IMR-90 (cell line): ENCODE results near the gene PAK6. TPM values are rescaled to one million over a fixed set of nuclear protein-coding genes. Genes with fewer than 3 reads are reported as not detected.

Source experiments
- ATAC-seq: fragments of 200-7000 bp; cut with Tn5 transposase; 2 replicates; pipeline ENCODE4 v1.9.1; 2020; ENCODE audit warnings: low read depth, mild to moderate bottlenecking, moderate library complexity
- BruUV-seq: library from RNA; stranded (reverse); fragments of 400-500 nt; replicated peaks from 2 replicates; lab custom pipeline; 2021; lab: Mats Ljungman, UMichigan
- CTCF ChIA-PET: fragments of 300-600 bp; formaldehyde crosslinking; extraction: SDS; loops from one replicate; lab custom pipeline; 2021; ENCODE audit warnings: antibody characterized with exemption; lab: Yijun Ruan, JAX
- POLR2A ChIA-PET: fragments of 300-600 bp; sonication (Branson Sonifier 250); formaldehyde crosslinking; loops from one replicate; lab custom pipeline; 2022; ENCODE audit warnings: antibody characterized with exemption; ENCODE audit not compliant: unreplicated experiment; lab: Charles Lee
- DNase-seq: peaks from one replicate; pipeline ENCODE4 v3.0.0; 2013
- H2AFZ ChIP-seq: replicated peaks from 2 replicates; pipeline ENCODE3; 2013; ENCODE audit warnings: low read length, mild to moderate bottlenecking; ENCODE audit not compliant: poor library complexity
- H2AK5ac ChIP-seq: 2 replicates; pipeline ENCODE4 v1.6.1; 2013; ENCODE audit warnings: low read depth, low read length, inconsistent platforms
- H2AK9ac ChIP-seq: replicated peaks from 2 replicates; pipeline ENCODE3; 2013; ENCODE audit warnings: mild to moderate bottlenecking, low read depth, low read length, moderate library complexity; ENCODE audit not compliant: poor library complexity
- H2BK120ac ChIP-seq: 2 replicates; pipeline ENCODE4 v1.6.1; 2013; ENCODE audit warnings: low read depth, low read length, inconsistent platforms
- H2BK15ac ChIP-seq: 3 replicates; pipeline ENCODE4 v1.6.1; 2013; ENCODE audit warnings: low read depth, low read length, inconsistent platforms
- H2BK20ac ChIP-seq: 2 replicates; pipeline ENCODE4 v1.6.1; 2013; ENCODE audit warnings: low read depth, mild to moderate bottlenecking, inconsistent platforms, low read length, moderate library complexity
- H2BK5ac ChIP-seq: 2 replicates; pipeline ENCODE4 v1.6.1; 2013; ENCODE audit warnings: mild to moderate bottlenecking, low read depth, low read length, inconsistent platforms; ENCODE audit not compliant: poor library complexity, severe bottlenecking
- H3K14ac ChIP-seq: replicated peaks from 2 replicates; pipeline ENCODE4 v1.6.1; 2013; ENCODE audit warnings: low read depth, low read length, inconsistent platforms
- H3K18ac ChIP-seq: 2 replicates; pipeline ENCODE4 v1.6.1; 2013; ENCODE audit warnings: low read depth, low read length, control low read depth
- H3K23ac ChIP-seq: 2 replicates; pipeline ENCODE4 v1.6.1; 2013; ENCODE audit warnings: low read depth, low read length, inconsistent platforms
- H3K27ac ChIP-seq: 2 replicates; pipeline ENCODE4 v1.5.1; 2013; ENCODE audit warnings: mild to moderate bottlenecking, control low read depth, low read length; ENCODE audit not compliant: insufficient read depth
- H3K27me3 ChIP-seq: 2 replicates; pipeline ENCODE4 v1.6.1; 2013; ENCODE audit warnings: low read length; ENCODE audit not compliant: control insufficient read depth, insufficient read depth
- H3K36me3 ChIP-seq: 2 replicates; pipeline ENCODE4 v1.6.1; 2013; ENCODE audit warnings: low read length, mixed read lengths; ENCODE audit not compliant: control insufficient read depth, insufficient read depth
- H3K4ac ChIP-seq: 2 replicates; pipeline ENCODE4 v1.6.1; 2013; ENCODE audit warnings: low read depth, low read length, inconsistent platforms
- H3K4me1 ChIP-seq: 2 replicates; pipeline ENCODE4 v1.6.1; 2013; ENCODE audit warnings: low read length, mixed read lengths; ENCODE audit not compliant: control insufficient read depth, insufficient read depth
- H3K4me2 ChIP-seq: 2 replicates; pipeline ENCODE4 v1.6.1; 2013; ENCODE audit warnings: low read depth, mild to moderate bottlenecking, control low read depth, low read length, moderate library complexity
- H3K4me3 ChIP-seq: 2 replicates; pipeline ENCODE4 v1.5.1; 2013; ENCODE audit warnings: low read depth, mild to moderate bottlenecking, control low read depth, low read length, moderate library complexity; ENCODE audit not compliant: insufficient read depth
- H3K56ac ChIP-seq: 2 replicates; pipeline ENCODE4 v1.6.1; 2013; ENCODE audit warnings: low read length, inconsistent platforms; ENCODE audit not compliant: insufficient read depth; ENCODE audit errors: extremely low read depth
- H3K79me1 ChIP-seq, 2 experiments: 2 replicates each; pipeline ENCODE4 v1.6.1; 2013; ENCODE audit warnings: low read length in 2 of 2, inconsistent platforms in 1 of 2, low read depth in 1 of 2
- H3K9ac ChIP-seq: 2 replicates; pipeline ENCODE4 v1.6.1; 2013; ENCODE audit warnings: low read depth, low read length, control low read depth
- H3K9me1 ChIP-seq: 2 replicates; pipeline ENCODE4 v1.6.1; 2013; ENCODE audit warnings: low read length, inconsistent platforms; ENCODE audit not compliant: insufficient read depth
- H3K9me3 ChIP-seq: 2 replicates; pipeline ENCODE4 v1.6.1; 2013; ENCODE audit warnings: low read length; ENCODE audit not compliant: control insufficient read depth, insufficient read depth
- H4K20me1 ChIP-seq: 2 replicates; pipeline ENCODE4 v1.6.1; 2013; ENCODE audit warnings: low read length, inconsistent platforms; ENCODE audit not compliant: insufficient read depth
- H4K5ac ChIP-seq: 2 replicates; pipeline ENCODE4 v1.6.1; 2013; ENCODE audit warnings: mild to moderate bottlenecking, low read depth, low read length, control low read depth
- H4K8ac ChIP-seq, 2 experiments: 2 replicates each; pipeline ENCODE4 v1.6.1; 2013; ENCODE audit warnings: low read depth in 2 of 2, low read length in 2 of 2, control low read depth in 1 of 2, inconsistent platforms in 1 of 2
- H4K91ac ChIP-seq: 2 replicates; pipeline ENCODE4 v1.6.1; 2013; ENCODE audit warnings: low read depth, low read length, inconsistent platforms; ENCODE audit not compliant: insufficient read depth
- CEBPB ChIP-seq: IDR thresholded peaks from 2 replicates; pipeline ENCODE4 v1.6.1; 2012; ENCODE audit warnings: low read depth, low read length, improper control_type of control experiment
- CHD1 ChIP-seq: IDR thresholded peaks from 2 replicates; pipeline ENCODE4 v1.6.1; 2012; ENCODE audit warnings: low read depth, low read length, improper control_type of control experiment
- MAFK ChIP-seq: IDR thresholded peaks from 2 replicates; pipeline ENCODE4 v1.6.1; 2012; ENCODE audit warnings: low read depth, low read length, improper control_type of control experiment
- MXI1 ChIP-seq: IDR thresholded peaks from 2 replicates; pipeline ENCODE4 v1.6.1; 2012; ENCODE audit warnings: low read depth, mild to moderate bottlenecking, low read length, moderate library complexity, borderline replicate concordance
- NFE2L2 ChIP-seq: fragments of 150-350 bp; IDR thresholded peaks from 2 replicates; pipeline ENCODE4 v1.6.1; 2016; ENCODE audit warnings: low read depth, mild to moderate bottlenecking, low read length
- POLR2A ChIP-seq: IDR thresholded peaks from 2 replicates; pipeline ENCODE4 v1.6.1; 2012; ENCODE audit warnings: mild to moderate bottlenecking, low read depth, low read length
- RAD21 ChIP-seq: IDR thresholded peaks from 2 replicates; pipeline ENCODE4 v1.6.1; 2012; ENCODE audit warnings: low read length, improper control_type of control experiment
- RCOR1 ChIP-seq: IDR thresholded peaks from 2 replicates; pipeline ENCODE4 v1.6.1; 2012; ENCODE audit warnings: mild to moderate bottlenecking, low read length, improper control_type of control experiment; ENCODE audit not compliant: insufficient replicate concordance
- RFX5 ChIP-seq: IDR thresholded peaks from 2 replicates; pipeline ENCODE4 v1.8.0; 2012; ENCODE audit warnings: low read depth, mild to moderate bottlenecking, low read length, moderate library complexity
- SMC3 ChIP-seq: fragments of 150-350 bp; IDR thresholded peaks from 2 replicates; pipeline ENCODE4 v1.6.1; 2016; ENCODE audit warnings: low read depth, mild to moderate bottlenecking, antibody characterized with exemption, low read length, moderate library complexity
- dilution Hi-C: fragments of 300-500 bp; cut with HindIII; formaldehyde crosslinking; loops from one replicate; pipeline ENCODE4 v1.14.3; 2018; ENCODE audit warnings: low sequenced_read_pairs; ENCODE audit not compliant: unreplicated experiment
- in situ Hi-C: fragments of 300-500 bp; cut with MboI; formaldehyde crosslinking; loops from 3 replicates; pipeline ENCODE4 v1.14.3; 2019; ENCODE audit warnings: low sequenced_read_pairs, inconsistent platforms, mixed read lengths
- intact Hi-C: fragments of 100-400 bp; cut with micrococcal nuclease; formaldehyde crosslinking; loops from 2 replicates; pipeline ENCODE4 v1.10.0; 2022
- polyA plus RNA-seq, 3 experiments: library from polyadenylated mRNA; depleted of rRNA; stranded (reverse); fragments of >200 nt; gene quantifications; 2 replicates each; pipeline ENCODE4 v1.2.3, GENCODE V29; 2012; ENCODE audit warnings: low replicate concordance in 1 of 3
- total RNA-seq: library from RNA; depleted of rRNA; stranded (reverse); fragments of >200 nt; gene quantifications from 2 replicates; pipeline ENCODE4 v1.2.3, GENCODE V29; 2012
- TF ChIP-seq, protein P1 (sequence below): fragments of 150-350 bp; IDR thresholded peaks from 2 replicates; pipeline ENCODE4 v1.6.1; 2017; ENCODE audit warnings: mild to moderate bottlenecking, antibody characterized with exemption, low read length, low read depth
- TF ChIP-seq, protein P2 (sequence below): conservative IDR thresholded peaks from 2 replicates; pipeline ENCODE4 v1.5.1; 2012; ENCODE audit warnings: mild to moderate bottlenecking, low read depth, low read length, improper control_type of control experiment
- TF ChIP-seq, protein P3 (sequence below): fragments of 150-350 bp; IDR thresholded peaks from 2 replicates; pipeline ENCODE4 v1.6.1; 2016; ENCODE audit warnings: low read depth, mild to moderate bottlenecking, low read length, moderate library complexity, borderline replicate concordance

The PAK6 gene
- total and polyA plus RNA-seq, 2 of the 4 experiments (the other 2 are of a cell fraction): 0.21 TPM; not detected in 1

DNA sequence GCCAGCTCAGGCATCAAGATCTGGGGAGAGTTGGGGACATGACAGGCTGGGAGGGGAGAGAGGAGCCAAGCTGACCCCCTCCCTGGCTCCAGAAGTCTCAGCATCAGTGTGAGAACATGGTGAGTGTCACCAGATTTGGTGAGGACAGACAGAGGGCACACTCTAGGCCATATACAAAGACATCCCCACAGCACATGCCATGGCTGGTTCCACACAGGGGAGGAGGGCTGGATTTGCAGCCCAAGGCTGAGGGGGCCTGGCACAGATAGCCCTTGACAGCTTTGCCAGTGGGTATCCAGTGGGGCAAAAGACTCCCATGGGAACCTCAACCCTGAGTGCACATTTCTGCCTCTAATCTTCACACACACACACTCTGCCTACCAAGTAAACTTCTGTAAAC is 54.1 kb downstream of the PAK6 start:
- intact Hi-C loops (no loop called here), in situ Hi-C loops (no loop called here), dilution Hi-C loops (no loop called here)
- peak overlapping the region; percentile 34 for H2AK9ac ChIP-seq
- no peak overlapping the region for H2AK5ac ChIP-seq
- ChIA-PET CTCF (no interaction called here), POLR2A (no interaction called here)
- no peak overlapping the region for H2AFZ ChIP-seq
- no peak overlapping the region for H4K5ac ChIP-seq
- no peak overlapping the region for H3K9ac ChIP-seq
- no peaks in the 10 kb centered on the region for H4K20me1 ChIP-seq
- no peak overlapping the region for H3K14ac ChIP-seq
- no peaks in the 10 kb centered on the region for H3K9me3 ChIP-seq
- no TSS peak for BruUV-seq
- DNase-seq (no peak), ATAC-seq (no peak)
- H3K27ac ChIP-seq: no peak overlapping the region
- H2BK15ac ChIP-seq: no peak overlapping the region
- H3K18ac ChIP-seq: no peak overlapping the region
- H3K4me3 ChIP-seq: no peak overlapping the region
- no peak overlapping the region for H3K56ac ChIP-seq
- TF ChIP-seq POLR2A (no peak), CHD1 (no peak), RFX5 (no peak), SMC3 (no peak), NFE2L2 (no peak), MAFK (no peak), RCOR1 (no peak), CEBPB (no peak), MXI1 (no peak), RAD21 (no peak)
- TF ChIP-seq, protein P1, sequence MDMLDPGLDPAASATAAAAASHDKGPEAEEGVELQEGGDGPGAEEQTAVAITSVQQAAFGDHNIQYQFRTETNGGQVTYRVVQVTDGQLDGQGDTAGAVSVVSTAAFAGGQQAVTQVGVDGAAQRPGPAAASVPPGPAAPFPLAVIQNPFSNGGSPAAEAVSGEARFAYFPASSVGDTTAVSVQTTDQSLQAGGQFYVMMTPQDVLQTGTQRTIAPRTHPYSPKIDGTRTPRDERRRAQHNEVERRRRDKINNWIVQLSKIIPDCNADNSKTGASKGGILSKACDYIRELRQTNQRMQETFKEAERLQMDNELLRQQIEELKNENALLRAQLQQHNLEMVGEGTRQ: no peak
- TF ChIP-seq, protein P2, sequence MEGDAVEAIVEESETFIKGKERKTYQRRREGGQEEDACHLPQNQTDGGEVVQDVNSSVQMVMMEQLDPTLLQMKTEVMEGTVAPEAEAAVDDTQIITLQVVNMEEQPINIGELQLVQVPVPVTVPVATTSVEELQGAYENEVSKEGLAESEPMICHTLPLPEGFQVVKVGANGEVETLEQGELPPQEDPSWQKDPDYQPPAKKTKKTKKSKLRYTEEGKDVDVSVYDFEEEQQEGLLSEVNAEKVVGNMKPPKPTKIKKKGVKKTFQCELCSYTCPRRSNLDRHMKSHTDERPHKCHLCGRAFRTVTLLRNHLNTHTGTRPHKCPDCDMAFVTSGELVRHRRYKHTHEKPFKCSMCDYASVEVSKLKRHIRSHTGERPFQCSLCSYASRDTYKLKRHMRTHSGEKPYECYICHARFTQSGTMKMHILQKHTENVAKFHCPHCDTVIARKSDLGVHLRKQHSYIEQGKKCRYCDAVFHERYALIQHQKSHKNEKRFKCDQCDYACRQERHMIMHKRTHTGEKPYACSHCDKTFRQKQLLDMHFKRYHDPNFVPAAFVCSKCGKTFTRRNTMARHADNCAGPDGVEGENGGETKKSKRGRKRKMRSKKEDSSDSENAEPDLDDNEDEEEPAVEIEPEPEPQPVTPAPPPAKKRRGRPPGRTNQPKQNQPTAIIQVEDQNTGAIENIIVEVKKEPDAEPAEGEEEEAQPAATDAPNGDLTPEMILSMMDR: no peak
- TF ChIP-seq, protein P3, sequence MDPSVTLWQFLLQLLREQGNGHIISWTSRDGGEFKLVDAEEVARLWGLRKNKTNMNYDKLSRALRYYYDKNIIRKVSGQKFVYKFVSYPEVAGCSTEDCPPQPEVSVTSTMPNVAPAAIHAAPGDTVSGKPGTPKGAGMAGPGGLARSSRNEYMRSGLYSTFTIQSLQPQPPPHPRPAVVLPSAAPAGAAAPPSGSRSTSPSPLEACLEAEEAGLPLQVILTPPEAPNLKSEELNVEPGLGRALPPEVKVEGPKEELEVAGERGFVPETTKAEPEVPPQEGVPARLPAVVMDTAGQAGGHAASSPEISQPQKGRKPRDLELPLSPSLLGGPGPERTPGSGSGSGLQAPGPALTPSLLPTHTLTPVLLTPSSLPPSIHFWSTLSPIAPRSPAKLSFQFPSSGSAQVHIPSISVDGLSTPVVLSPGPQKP: no peak
- H2BK5ac ChIP-seq: no peak overlapping the region
- H3K79me1 ChIP-seq: no peaks in the 10 kb centered on the region
- H3K9me1 ChIP-seq: no peaks in the 10 kb centered on the region
- H2BK120ac ChIP-seq: no peak overlapping the region
- H4K91ac ChIP-seq: no peak overlapping the region
- H3K4ac ChIP-seq: no peak overlapping the region
- no peak overlapping the region for H3K4me2 ChIP-seq
- H3K27me3 ChIP-seq: peaks cover 82% of the 10 kb centered on the region
- H3K23ac ChIP-seq: no peak overlapping the region
- no peak overlapping the region for H2BK20ac ChIP-seq
- no peaks in the 10 kb centered on the region for H3K36me3 ChIP-seq
- H4K8ac ChIP-seq: no peak overlapping the region
- no peaks in the 10 kb centered on the region for H3K4me1 ChIP-seq
